ENCODE results near the gene CEP76. TPM values are rescaled to one million over a fixed set of nuclear protein-coding genes. Genes with fewer than 3 reads are reported as not detected.

The CEP76 gene
- total RNA-seq, 1 experiment from 2014 or later: 13.5 TPM

GRCh38 chr18:12744103-12744502 lies 41.6 kb upstream of the CEP76 start:
- H3K9ac ChIP-seq (ENCODE audit: low read length): no peak overlapping the region
- BruUV-seq (replicated peaks): no TSS peak
- no peaks in the 10 kb centered on the region for H3K9me2 ChIP-seq (ENCODE audit: insufficient read depth)
- no peaks in the 10 kb centered on the region for H3K27me3 ChIP-seq (ENCODE audit: insufficient read depth, low read length)
- RAD21 ChIA-PET (ENCODE audit: low non-redundant PET in 1 of 2, low total read pairs in 2 of 2, uncharacterized antibody in 2 of 2, unreplicated experiment in 2 of 2): interaction anchor here (0.5 to 1.1 kb wide), 4 partner anchors 187 to 193 kb away, joined by 3 to 8 read pairs (median 3); no protein-coding TSS in a partner anchor
- no peak overlapping the region for H3K27ac ChIP-seq (ENCODE audit: low read depth, low read length)
- H3K36me3 ChIP-seq (ENCODE audit: control insufficient read depth in 1 of 2, insufficient read depth in 2 of 2, low read length in 2 of 2): no peaks in the 10 kb centered on the region
- peaks cover 4 to 5% of the 10 kb centered on the region in 2 experiments; a peak in 2 of 4 replicates for H3K4me1 ChIP-seq (ENCODE audit: control insufficient read depth in 1 of 2, insufficient read depth in 2 of 2, low read length in 2 of 2)
- no peaks in the 10 kb centered on the region; a peak in 1 of 4 replicates for H3K9me3 ChIP-seq (ENCODE audit: control insufficient read depth in 1 of 2, insufficient read depth in 1 of 2, low read depth in 1 of 2, low read length in 2 of 2)
- POLR2A ChIA-PET: no interaction called here
- no peaks in the 10 kb centered on the region for H3K79me2 ChIP-seq (ENCODE audit: insufficient read depth, low read length)
- TF ChIP-seq CTCF (IDR thresholded peaks at IDR 0.05 in 2 of 3, conservative IDR thresholded peaks at IDR 0.05 in 1 of 3; ENCODE audit: borderline replicate concordance in 1 of 3, insufficient read depth in 1 of 3, low read depth in 2 of 3, low read length in 2 of 3): peak; percentile 36 to 71 (median 66)
- TF ChIP-seq CBX3 (IDR thresholded peaks at IDR 0.05; ENCODE audit: low read depth): no peak
- TF ChIP-seq EGR1 (IDR thresholded peaks at IDR 0.05; ENCODE audit: low read depth): no peak
- peak; percentile 79 for TF ChIP-seq RAD21 (IDR thresholded peaks at IDR 0.05; ENCODE audit: low read depth)
- intact Hi-C loops (cut with micrococcal nuclease): loop anchor here (1.0 to 5.0 kb wide), 3 partner anchors 149 to 413 kb away; no protein-coding TSS in a partner anchor
- DNase-seq (ENCODE audit: low read depth, low spot score) (peak; percentile 42), ATAC-seq (peak; percentile 94)
- H3K4me3 ChIP-seq (replicated peaks in 1 of 2; ENCODE audit: low read depth in 1 of 2, low read length in 2 of 2): no peak overlapping the region
- no peaks in the 10 kb centered on the region for H4K20me1 ChIP-seq (ENCODE audit: insufficient read depth)
- no peak overlapping the region for H2AFZ ChIP-seq (ENCODE audit: low read depth, low read length, poor library complexity, severe bottlenecking)
- CTCF ChIA-PET: interaction anchor here (0.6 to 3.4 kb wide), 7 partner anchors 17 to 472 kb away, joined by 3 to 29 read pairs (median 4); no protein-coding TSS in a partner anchor
- H3K4me2 ChIP-seq (ENCODE audit: low read length): no peak overlapping the region

- POLR2A ChIA-PET: no interaction called here
- no peaks in the 10 kb centered on the region for H4K20me1 ChIP-seq (ENCODE audit: insufficient read depth)
- no TSS peak for BruUV-seq (replicated peaks)
- CTCF ChIA-PET: interaction anchor here (3.4 kb wide), 1 partner anchor 192 kb away, joined by 29 read pairs; no protein-coding TSS in a partner anchor
- H3K4me1 ChIP-seq (ENCODE audit: control insufficient read depth in 1 of 2, insufficient read depth in 2 of 2, low read length in 2 of 2): peaks cover 4 to 5% of the 10 kb centered on the region in 2 experiments; a peak in 2 of 4 replicates
- no peak overlapping the region for H3K4me2 ChIP-seq (ENCODE audit: low read length)
- no peak overlapping the region for H2AFZ ChIP-seq (ENCODE audit: low read depth, low read length, poor library complexity, severe bottlenecking)
- no peak overlapping the region for H3K27ac ChIP-seq (ENCODE audit: low read depth, low read length)
- H3K9me3 ChIP-seq (ENCODE audit: control insufficient read depth in 1 of 2, insufficient read depth in 1 of 2, low read depth in 1 of 2, low read length in 2 of 2): no peaks in the 10 kb centered on the region; a peak in 1 of 4 replicates
- H3K36me3 ChIP-seq (ENCODE audit: control insufficient read depth in 1 of 2, insufficient read depth in 2 of 2, low read length in 2 of 2): no peaks in the 10 kb centered on the region
- H3K9me2 ChIP-seq (ENCODE audit: insufficient read depth): no peaks in the 10 kb centered on the region
- no peaks in the 10 kb centered on the region for H3K79me2 ChIP-seq (ENCODE audit: insufficient read depth, low read length)
- no peaks in the 10 kb centered on the region for H3K27me3 ChIP-seq (ENCODE audit: insufficient read depth, low read length)
- H3K9ac ChIP-seq (ENCODE audit: low read length): no peak overlapping the region
- no peak for TF ChIP-seq POLR2AphosphoS5 (IDR thresholded peaks at IDR 0.05; ENCODE audit: low read depth, low read length)
- TF ChIP-seq FOSL1 (IDR thresholded peaks at IDR 0.05; ENCODE audit: low read depth): no peak
- no peak for TF ChIP-seq YY1 (IDR thresholded peaks at IDR 0.05; ENCODE audit: extremely low read depth, insufficient replicate concordance, low read depth, low read length)
- TF ChIP-seq CBX3 (IDR thresholded peaks at IDR 0.05; ENCODE audit: low read depth): no peak
- no peak for TF ChIP-seq ZFX (IDR thresholded peaks at IDR 0.05)
- TF ChIP-seq EGR1 (IDR thresholded peaks at IDR 0.05; ENCODE audit: low read depth): no peak
- no peak for TF ChIP-seq CTCF (IDR thresholded peaks at IDR 0.05 in 2 of 3, conservative IDR thresholded peaks at IDR 0.05 in 1 of 3; ENCODE audit: borderline replicate concordance in 1 of 3, insufficient read depth in 1 of 3, low read depth in 2 of 3, low read length in 2 of 3)
- TF ChIP-seq ELF1 (IDR thresholded peaks at IDR 0.05; ENCODE audit: borderline replicate concordance, low read depth): no peak
- no peak for TF ChIP-seq ZNF274 (IDR thresholded peaks at IDR 0.05; ENCODE audit: low read depth, low read length)
- TF ChIP-seq EZH2 (IDR thresholded peaks at IDR 0.05): no peak
- TF ChIP-seq SP1 (IDR thresholded peaks at IDR 0.05; ENCODE audit: low read depth): no peak
- no peak for TF ChIP-seq EZH2phosphoT487 (IDR thresholded peaks at IDR 0.05; ENCODE audit: borderline replicate concordance)
- TF ChIP-seq ATF3 (IDR thresholded peaks at IDR 0.05): no peak
- RAD21 ChIA-PET (ENCODE audit: low non-redundant PET in 1 of 2, low total read pairs in 2 of 2, uncharacterized antibody in 2 of 2, unreplicated experiment in 2 of 2): no interaction called here
- ATAC-seq (no peak), DNase-seq (ENCODE audit: low read depth, low spot score) (no peak)
- intact Hi-C loops (cut with micrococcal nuclease): loop anchor here (5.0 kb wide), 1 partner anchor 415 kb away; no protein-coding TSS in a partner anchor
- H3K4me3 ChIP-seq (replicated peaks in 1 of 2; ENCODE audit: low read depth in 1 of 2, low read length in 2 of 2): no peak overlapping the region
These were observed 39.9 kb upstream of the CEP76 start for GRCh38 chr18:12742453-12742852.
